Smooth muscle cell (in vitro differentiated cells): ENCODE measurements around the gene CADPS. TPM values are rescaled to one million over a fixed set of nuclear protein-coding genes. Genes with fewer than 3 reads are reported as not detected.

ENCODE experiments used
- DNase-seq: peaks from one replicate; lab custom pipeline; 2025; ENCODE audit not compliant: unreplicated experiment; lab: John Stamatoyannopoulos, UW
- H2AFZ ChIP-seq: fragments of 200-600 bp; sonication (generic); 2 replicates; pipeline ENCODE4 v1.6.0; 2016; ENCODE audit warnings: antibody characterized with exemption, low read depth, mild to moderate bottlenecking
- H3F3A ChIP-seq: fragments of 200-600 bp; sonication (generic); 2 replicates; pipeline ENCODE4 v1.6.0; 2017; ENCODE audit warnings: antibody characterized with exemption, low read depth
- H3K27ac ChIP-seq: fragments of 200-600 bp; sonication (generic); 2 replicates; pipeline ENCODE4 v1.5.1; 2016; ENCODE audit warnings: low read depth, mild to moderate bottlenecking
- H3K27me3 ChIP-seq: fragments of 200-600 bp; sonication (generic); 2 replicates; pipeline ENCODE4 v1.6.1; 2016; ENCODE audit warnings: low read depth, mild to moderate bottlenecking
- H3K36me3 ChIP-seq: fragments of 200-600 bp; sonication (generic); 2 replicates; pipeline ENCODE4 v1.5.1; 2016; ENCODE audit warnings: low read depth
- H3K4me1 ChIP-seq: fragments of 200-600 bp; sonication (generic); 2 replicates; pipeline ENCODE4 v1.5.1; 2016; ENCODE audit warnings: low read depth
- H3K4me2 ChIP-seq: fragments of 200-600 bp; sonication (generic); 2 replicates; pipeline ENCODE4 v1.6.0; 2016; ENCODE audit warnings: mild to moderate bottlenecking
- H3K4me3 ChIP-seq: fragments of 200-600 bp; sonication (generic); 2 replicates; pipeline ENCODE4 v1.5.1; 2016; ENCODE audit warnings: mild to moderate bottlenecking
- H3K79me2 ChIP-seq: fragments of 200-600 bp; sonication (generic); 2 replicates; pipeline ENCODE4 v1.6.0; 2016; ENCODE audit warnings: low read depth, mild to moderate bottlenecking
- H3K9ac ChIP-seq: fragments of 200-600 bp; sonication (generic); 2 replicates; pipeline ENCODE4 v1.6.0; 2016; ENCODE audit warnings: low read depth
- H3K9me3 ChIP-seq: fragments of 200-600 bp; sonication (generic); replicated peaks from 2 replicates; pipeline ENCODE4 v1.5.1; 2016; ENCODE audit warnings: low read depth
- H4K20me1 ChIP-seq: fragments of 200-600 bp; sonication (generic); 2 replicates; pipeline ENCODE4 v1.6.0; 2016; ENCODE audit warnings: low read depth
- WGBS: methylation state at CpG from one replicate; pipeline ENCODE4 v1.1.7; 2016; ENCODE audit warnings: low lambda C conversion rate; 5-methylcytosine and 5-hydroxymethylcytosine counted together
- polyA plus RNA-seq: library from polyadenylated mRNA; unstranded; fragments of >200 nt; fragmentation: Nextera tagmentation; extraction: Ambion mirVana; gene quantifications from 2 replicates; pipeline ENCODE4 v1.2.1, GENCODE V29; 2016
- total RNA-seq: library from RNA; depleted of rRNA; stranded (reverse); fragments of >200 nt; gene quantifications from 2 replicates; pipeline ENCODE4 v1.2.3, GENCODE V29; 2014
- TF ChIP-seq, protein P1 (sequence below): fragments of 200-600 bp; sonication (generic); IDR thresholded peaks from 2 replicates; pipeline ENCODE4 v1.5.1; 2017; ENCODE audit warnings: borderline replicate concordance, mild to moderate bottlenecking, antibody characterized with exemption; ENCODE audit not compliant: insufficient read depth, poor library complexity, severe bottlenecking

The CADPS gene
- total and polyA plus RNA-seq, 2 experiments from 2014 or later, result 4.4 to 38.4 TPM

DNA sequence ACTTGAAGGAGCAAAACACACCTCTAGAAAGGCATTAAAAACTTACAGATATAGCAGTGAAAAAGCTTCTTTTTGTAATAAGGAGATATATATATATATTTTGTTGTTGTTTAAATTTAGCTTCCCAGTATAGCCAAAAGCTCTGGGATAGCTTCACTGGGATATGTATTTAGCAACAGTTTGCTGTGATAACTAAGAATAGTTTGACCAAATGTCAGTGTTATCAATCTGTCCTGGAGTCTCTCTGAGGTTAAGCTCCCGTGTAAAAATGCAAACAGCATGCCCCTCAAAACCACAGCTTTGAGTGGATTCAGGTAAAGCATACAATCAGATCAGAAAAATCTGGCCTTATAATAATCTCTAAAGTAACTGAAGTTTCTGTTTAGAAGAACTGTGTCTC, 2.9 kb downstream of the CADPS start:
- TF ChIP-seq, protein P1, sequence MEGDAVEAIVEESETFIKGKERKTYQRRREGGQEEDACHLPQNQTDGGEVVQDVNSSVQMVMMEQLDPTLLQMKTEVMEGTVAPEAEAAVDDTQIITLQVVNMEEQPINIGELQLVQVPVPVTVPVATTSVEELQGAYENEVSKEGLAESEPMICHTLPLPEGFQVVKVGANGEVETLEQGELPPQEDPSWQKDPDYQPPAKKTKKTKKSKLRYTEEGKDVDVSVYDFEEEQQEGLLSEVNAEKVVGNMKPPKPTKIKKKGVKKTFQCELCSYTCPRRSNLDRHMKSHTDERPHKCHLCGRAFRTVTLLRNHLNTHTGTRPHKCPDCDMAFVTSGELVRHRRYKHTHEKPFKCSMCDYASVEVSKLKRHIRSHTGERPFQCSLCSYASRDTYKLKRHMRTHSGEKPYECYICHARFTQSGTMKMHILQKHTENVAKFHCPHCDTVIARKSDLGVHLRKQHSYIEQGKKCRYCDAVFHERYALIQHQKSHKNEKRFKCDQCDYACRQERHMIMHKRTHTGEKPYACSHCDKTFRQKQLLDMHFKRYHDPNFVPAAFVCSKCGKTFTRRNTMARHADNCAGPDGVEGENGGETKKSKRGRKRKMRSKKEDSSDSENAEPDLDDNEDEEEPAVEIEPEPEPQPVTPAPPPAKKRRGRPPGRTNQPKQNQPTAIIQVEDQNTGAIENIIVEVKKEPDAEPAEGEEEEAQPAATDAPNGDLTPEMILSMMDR, result no peak
- no peak overlapping the region for H3K9ac ChIP-seq
- peak overlapping the region; percentile 9 for H3K4me3 ChIP-seq
- no peak overlapping the region for H2AFZ ChIP-seq
- H3F3A ChIP-seq, result no peaks in the 10 kb centered on the region
- H3K4me1 ChIP-seq, result peaks cover 17% of the 10 kb centered on the region
- H3K27me3 ChIP-seq, result peaks cover 28% of the 10 kb centered on the region
- no peaks in the 10 kb centered on the region for H4K20me1 ChIP-seq
- no peak overlapping the region for H3K27ac ChIP-seq
- no peaks in the 10 kb centered on the region for H3K9me3 ChIP-seq
- H3K79me2 ChIP-seq, result no peaks in the 10 kb centered on the region
- no peak for DNase-seq
- peak overlapping the region; percentile 94 for H3K4me2 ChIP-seq
- H3K36me3 ChIP-seq, result no peaks in the 10 kb centered on the region
- 14% methylated on average over 1 of the region's 1 CpG for WGBS

DNA sequence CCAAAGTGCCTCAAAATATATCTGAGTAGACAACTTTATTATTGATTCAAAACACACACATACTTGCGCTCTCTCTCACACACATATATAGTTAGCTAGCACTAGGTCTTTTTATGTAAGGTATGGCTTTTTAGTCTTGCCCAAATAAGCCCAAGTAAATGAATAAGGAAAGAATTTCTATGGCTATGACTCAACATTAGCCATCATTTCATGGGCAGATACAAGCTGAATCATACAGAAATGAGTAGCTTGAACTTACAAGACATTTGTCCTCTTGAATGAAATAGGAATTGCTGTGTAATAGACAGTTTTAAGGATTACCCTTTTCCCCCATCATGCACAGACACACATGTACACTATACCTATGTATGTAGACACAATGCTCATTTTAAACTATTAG, 4.9 kb downstream of the CADPS start:
- no peak overlapping the region for H2AFZ ChIP-seq
- H3K27ac ChIP-seq, result peak overlapping the region; percentile 9
- no peaks in the 10 kb centered on the region for H4K20me1 ChIP-seq
- TF ChIP-seq, protein P1, result no peak
- H3K27me3 ChIP-seq, result peaks cover 11% of the 10 kb centered on the region
- no peak for DNase-seq
- WGBS, result 76% methylated on average over 1 of the region's 1 CpG
- H3K4me2 ChIP-seq, result peak overlapping the region; percentile 3
- H3K9ac ChIP-seq, result no peak overlapping the region
- peaks cover 10% of the 10 kb centered on the region for H3K4me1 ChIP-seq
- no peaks in the 10 kb centered on the region for H3K36me3 ChIP-seq
- no peaks in the 10 kb centered on the region for H3K79me2 ChIP-seq
- H3F3A ChIP-seq, result no peaks in the 10 kb centered on the region
- H3K4me3 ChIP-seq, result no peak overlapping the region
- no peaks in the 10 kb centered on the region for H3K9me3 ChIP-seq

DNA sequence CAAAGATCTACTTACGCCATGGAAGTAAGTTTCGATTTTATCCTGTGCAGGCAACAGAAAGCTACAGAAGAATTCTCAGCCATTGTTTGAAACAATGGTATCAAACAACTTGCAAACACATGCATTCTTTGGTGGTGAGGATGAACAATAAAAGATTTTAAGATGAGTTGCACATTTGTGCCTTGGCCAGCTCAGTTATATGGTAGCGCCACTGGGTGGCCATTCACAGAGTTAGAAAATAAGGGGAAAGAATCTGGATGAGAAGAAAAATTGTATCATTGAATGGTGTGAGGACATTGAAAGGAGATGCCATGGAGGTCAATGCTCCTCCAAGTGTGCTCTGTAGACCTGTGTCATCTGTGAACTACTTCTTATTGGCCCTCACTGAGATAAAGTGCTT, 11.6 kb downstream of the CADPS start:
- no peak overlapping the region for H3K27ac ChIP-seq
- H4K20me1 ChIP-seq, result no peaks in the 10 kb centered on the region
- H2AFZ ChIP-seq, result no peak overlapping the region
- no peaks in the 10 kb centered on the region for H3F3A ChIP-seq
- H3K4me2 ChIP-seq, result no peak overlapping the region
- no peaks in the 10 kb centered on the region for H3K9me3 ChIP-seq
- H3K36me3 ChIP-seq, result no peaks in the 10 kb centered on the region
- no peak overlapping the region for H3K4me3 ChIP-seq
- TF ChIP-seq, protein P1, result no peak
- DNase-seq, result no peak
- 91% methylated on average over 3 of the region's 3 CpGs for WGBS
- no peaks in the 10 kb centered on the region for H3K4me1 ChIP-seq
- H3K9ac ChIP-seq, result no peak overlapping the region
- H3K79me2 ChIP-seq, result no peaks in the 10 kb centered on the region
- no peaks in the 10 kb centered on the region for H3K27me3 ChIP-seq

DNA sequence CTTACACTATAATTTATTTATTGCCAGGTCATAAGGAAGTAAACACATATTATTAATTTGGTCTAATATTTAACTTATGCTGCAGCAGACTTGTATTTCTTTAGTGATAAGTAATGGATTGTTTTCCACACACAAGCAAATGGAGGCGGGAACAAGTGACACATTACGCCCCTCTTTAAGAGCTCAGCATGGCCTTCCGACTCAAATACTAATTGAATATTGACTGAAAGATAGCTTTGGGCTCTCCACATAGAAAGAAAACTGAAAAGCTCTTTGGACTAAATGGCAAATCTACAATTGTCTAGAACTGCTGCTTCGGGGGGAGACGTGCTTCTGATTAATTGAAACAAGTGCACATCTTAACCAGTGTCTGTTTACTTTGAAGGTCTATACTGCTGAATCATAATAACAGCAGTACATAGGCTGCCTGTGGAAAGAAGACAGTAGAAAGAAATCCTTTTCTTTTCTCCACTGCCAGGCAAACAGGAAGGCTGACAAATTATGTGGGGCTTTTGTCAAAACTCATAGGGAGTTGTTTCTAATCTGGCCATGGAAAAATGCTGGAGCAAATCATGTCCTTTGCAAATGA, 15.9 kb downstream of the CADPS start:
- TF ChIP-seq, protein P1, result no peak
- Histone ChIP-seq H4K20me1 (no peaks in the 10 kb centered on the region), H3K9me3 (no peaks in the 10 kb centered on the region), H3K4me2 (no peak overlapping the region), H3K4me1 (no peaks in the 10 kb centered on the region), H3K27me3 (no peaks in the 10 kb centered on the region), H3K79me2 (no peaks in the 10 kb centered on the region), H3K9ac (no peak overlapping the region), H3K36me3 (no peaks in the 10 kb centered on the region), H3K4me3 (no peak overlapping the region), H2AFZ (no peak overlapping the region), H3F3A (no peaks in the 10 kb centered on the region), H3K27ac (no peak overlapping the region)
- 89% methylated on average over 5 of the region's 5 CpGs for WGBS
- DNase-seq, result no peak
